Stimulated activated CD8-positive, alpha-beta memory T cell treated with anti-CD3 and anti-CD28 coated beads, Interleukin-2, amount 100 ng/mL, for 48 hours (primary cell): ENCODE data around the gene BBS5.

Source experiments
- DNase-seq, 2 donors: peaks; one replicate each; pipeline ENCODE4 v3.0.0-alpha.2; 2020; ENCODE audit warnings: low read depth in 2 of 2

BBS5 gene

GRCh38 chr2:169546756-169547155 lies 67.5 kb downstream of the BBS5 start:
- DNase-seq = no peak
